Measurements from ENCODE around the gene CDC20.
"Not testable (repeated sequence)": the region's sequence is repeated elsewhere in the genome, so short reads cannot be mapped to it uniquely, and the experiment has no call there.

CDC20 gene

GRCh38 chr1:43358121-43358745, 548 bp upstream of the CDC20 start:
- peak in 1 of 2 experiments; percentile 24 for DNase-seq

- DNase-seq, result no peak
These were observed 915 bp downstream of the CDC20 start for GRCh38 chr1:43359696-43360095.

GRCh38 chr1:43360616-43361015, 1.8 kb downstream of the CDC20 start:
- no peak for DNase-seq

- no peak for DNase-seq
These were observed 4.6 kb downstream of the CDC20 start for GRCh38 chr1:43363283-43363934.

GRCh38 chr1:43363935-43364525, 5.2 kb downstream of the CDC20 start:
- DNase-seq, result no peak

- DNase-seq, result no peak
These were observed 6.9 kb downstream of the CDC20 start for GRCh38 chr1:43365678-43366077.

GRCh38 chr1:43366179-43366578, 7.4 kb downstream of the CDC20 start:
- no peak for DNase-seq

GRCh38 chr1:43366601-43367025, 7.8 kb downstream of the CDC20 start:
- DNase-seq, result no peak

- peak; percentile 48 to 49 for DNase-seq
These were observed 8.5 kb downstream of the CDC20 start for GRCh38 chr1:43367026-43367903.

GRCh38 chr1:43367904-43368645, 9.3 kb downstream of the CDC20 start, which contains the start of gene ELOVL1:
ELOVL1 (minus strand) TSS chr1:43368011; CDS start chr1:43365609, 2,402 bp downstream.
- DNase-seq, result peak; percentile 68 to 90

GRCh38 chr1:43368646-43369020, 9.9 kb downstream of the CDC20 start:
- no peak for DNase-seq

- not testable (repeated sequence) for DNase-seq
These were observed 11.0 kb downstream of the CDC20 start for GRCh38 chr1:43369779-43370178.

- DNase-seq, result no peak
These were observed 11.8 kb downstream of the CDC20 start for GRCh38 chr1:43370564-43370963.

GRCh38 chr1:43372172-43372571, 13.4 kb downstream of the CDC20 start:
- no peak for DNase-seq

- DNase-seq, result peak in 1 of 2 experiments; percentile 66
These were observed 14.5 kb downstream of the CDC20 start for GRCh38 chr1:43373066-43373940.

GRCh38 chr1:43376723-43377235, 18.0 kb downstream of the CDC20 start:
- DNase-seq, result no peak

- no peak for DNase-seq
These were observed 19.1 kb downstream of the CDC20 start for GRCh38 chr1:43377831-43378230.

- DNase-seq, result no peak
These were observed 20.7 kb downstream of the CDC20 start for GRCh38 chr1:43379476-43379875.

GRCh38 chr1:43381612-43382011, 22.8 kb downstream of the CDC20 start:
- DNase-seq, result no peak

- no peak for DNase-seq
These were observed 23.4 kb downstream of the CDC20 start for GRCh38 chr1:43382027-43382779.

Data from NCI-H446 (cell line).